Panc1 (cell line): ENCODE measurements around the gene ZSWIM7. TPM values are rescaled to one million over a fixed set of nuclear protein-coding genes. Genes with fewer than 3 reads are reported as not detected.

Source experiments
- ATAC-seq: fragments of 200-7000 bp; cut with Tn5 transposase; 2 replicates; pipeline ENCODE4 v1.9.1; 2020; ENCODE audit warnings: mild to moderate bottlenecking, moderate library complexity
- BruUV-seq: library from RNA; stranded (reverse); fragments of 400-500 nt; replicated peaks from 2 replicates; lab custom pipeline; 2021; lab: Mats Ljungman, UMichigan
- CTCF ChIA-PET: fragments of 300-600 bp; sonication (Branson Sonifier 250); formaldehyde crosslinking; loops from one replicate; lab custom pipeline; 2022; ENCODE audit warnings: antibody characterized with exemption; lab: Charles Lee
- POLR2A ChIA-PET: fragments of 300-600 bp; sonication (Branson Sonifier 250); formaldehyde crosslinking; loops from one replicate; lab custom pipeline; 2022; ENCODE audit warnings: antibody characterized with exemption; lab: Charles Lee
- DNase-seq: peaks from one replicate; pipeline ENCODE4 v3.0.0-alpha.2; 2010; ENCODE audit warnings: low read depth, low spot score
- H3K27ac ChIP-seq: 2 replicates; pipeline ENCODE4 v1.5.1; 2011; ENCODE audit warnings: mild to moderate bottlenecking, low read length, inconsistent platforms
- H3K27me3 ChIP-seq: fragments of 200-500 bp; sonication (Bioruptor generic); 2 replicates; pipeline ENCODE4 v1.6.0; 2014; ENCODE audit warnings: low read length, inconsistent platforms; ENCODE audit not compliant: control insufficient read depth, insufficient read depth
- H3K36me3 ChIP-seq: fragments of 200-500 bp; sonication (Bioruptor generic); 2 replicates; pipeline ENCODE4 v1.5.1; 2014; ENCODE audit warnings: inconsistent platforms, mild to moderate bottlenecking, low read length, moderate library complexity; ENCODE audit not compliant: control insufficient read depth, insufficient read depth
- H3K4me1 ChIP-seq: 2 replicates; pipeline ENCODE4 v1.5.1; 2011; ENCODE audit warnings: inconsistent platforms, mild to moderate bottlenecking, low read length, moderate library complexity; ENCODE audit not compliant: control insufficient read depth, insufficient read depth
- H3K4me3 ChIP-seq, 2 experiments: 2 replicates each; pipeline ENCODE4 v1.5.1; 2011 to 2012; ENCODE audit warnings: low read depth in 2 of 2, low read length in 2 of 2, mild to moderate bottlenecking in 2 of 2, inconsistent platforms in 1 of 2, moderate library complexity in 1 of 2
- H3K9me3 ChIP-seq: fragments of 200-500 bp; sonication (Bioruptor generic); 2 replicates; pipeline ENCODE4 v1.5.1; 2014; ENCODE audit warnings: low read depth, mild to moderate bottlenecking, inconsistent platforms, low read length, moderate library complexity; ENCODE audit not compliant: control insufficient read depth, insufficient read depth
- POLR2AphosphoS5 ChIP-seq: IDR thresholded peaks from 2 replicates; pipeline ENCODE4 v1.6.1; 2012; ENCODE audit warnings: mild to moderate bottlenecking, low read depth, low read length, moderate library complexity
- SIN3A ChIP-seq: IDR thresholded peaks from 2 replicates; pipeline ENCODE4 v1.6.1; 2012; ENCODE audit warnings: low read depth, mild to moderate bottlenecking, low read length, moderate library complexity, borderline replicate concordance; ENCODE audit not compliant: insufficient read depth
- TCF7L2 ChIP-seq: IDR thresholded peaks from 2 replicates; pipeline ENCODE4 v1.6.1; 2011; ENCODE audit warnings: mild to moderate bottlenecking, low read depth, low read length, inconsistent platforms
- in situ Hi-C: cut with HindIII; loops from 2 replicates; pipeline ENCODE4 v1.10.0; 2016; ENCODE audit warnings: low sequenced_read_pairs, low pct_unique_long_range_greater_than_20kb
- intact Hi-C: fragments of 100-400 bp; cut with micrococcal nuclease; formaldehyde crosslinking; loops from one replicate; pipeline ENCODE4 v1.10.0; 2022; ENCODE audit not compliant: unreplicated experiment
- total RNA-seq: library from RNA; stranded (reverse); gene quantifications from one replicate; pipeline ENCODE4 v1.2.1, GENCODE V29; 2021; ENCODE audit not compliant: unreplicated experiment
- TF ChIP-seq, protein P1 (sequence below): fragments of 450-650 bp; IDR thresholded peaks from 2 replicates; pipeline ENCODE4 v1.5.1; 2017; ENCODE audit warnings: mild to moderate bottlenecking
- TF ChIP-seq, protein P2 (sequence below), 2 experiments: IDR thresholded peaks; 2 replicates each; pipeline ENCODE4 v1.6.1; 2011 to 2012; ENCODE audit warnings: low read depth in 2 of 2, control low read depth in 1 of 2, low read length in 1 of 2, mild to moderate bottlenecking in 1 of 2, moderate library complexity in 1 of 2; ENCODE audit not compliant: insufficient read depth in 1 of 2

The ZSWIM7 gene
- total RNA-seq, 1 experiment from 2014 or later: 17.5 TPM

DNA sequence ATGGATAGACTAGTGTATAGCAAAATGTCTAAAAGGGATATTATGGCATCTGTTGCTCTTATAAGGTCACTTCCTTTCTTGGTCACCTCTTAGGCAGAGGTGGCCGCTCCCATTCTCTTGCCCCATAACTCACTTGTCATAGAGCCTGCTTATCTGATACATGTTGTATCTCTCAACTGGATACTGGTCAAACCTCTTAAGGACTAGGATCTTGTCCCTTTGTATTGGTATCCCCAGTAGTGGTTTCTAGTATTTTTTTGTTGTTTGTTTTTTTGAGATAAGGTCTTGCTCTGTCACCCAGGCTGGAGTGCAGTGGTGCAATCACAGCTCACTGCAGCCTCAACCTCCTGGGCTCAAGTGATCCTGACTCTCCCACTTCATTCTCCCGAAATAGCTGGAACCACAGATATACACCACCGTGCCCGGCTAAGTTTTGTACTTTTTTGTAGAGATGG, 27.0 kb downstream of the ZSWIM7 start:
- Histone ChIP-seq H3K36me3 (peaks cover 2% of the 10 kb centered on the region; the same call in 1 of the 2 replicates), H3K27me3 (no peaks in the 10 kb centered on the region), H3K4me3 (no peak overlapping the region), H3K4me1 (peaks cover 37% of the 10 kb centered on the region), H3K9me3 (no peaks in the 10 kb centered on the region), H3K27ac (no peak overlapping the region)
- BruUV-seq: no TSS peak
- ChIA-PET CTCF (no interaction called here), POLR2A (no interaction called here)
- intact Hi-C loops (no loop called here), in situ Hi-C loops (no loop called here)
- no peak for TF ChIP-seq TCF7L2
- no peak for TF ChIP-seq POLR2AphosphoS5
- no peak for TF ChIP-seq SIN3A
- TF ChIP-seq, protein P1, sequence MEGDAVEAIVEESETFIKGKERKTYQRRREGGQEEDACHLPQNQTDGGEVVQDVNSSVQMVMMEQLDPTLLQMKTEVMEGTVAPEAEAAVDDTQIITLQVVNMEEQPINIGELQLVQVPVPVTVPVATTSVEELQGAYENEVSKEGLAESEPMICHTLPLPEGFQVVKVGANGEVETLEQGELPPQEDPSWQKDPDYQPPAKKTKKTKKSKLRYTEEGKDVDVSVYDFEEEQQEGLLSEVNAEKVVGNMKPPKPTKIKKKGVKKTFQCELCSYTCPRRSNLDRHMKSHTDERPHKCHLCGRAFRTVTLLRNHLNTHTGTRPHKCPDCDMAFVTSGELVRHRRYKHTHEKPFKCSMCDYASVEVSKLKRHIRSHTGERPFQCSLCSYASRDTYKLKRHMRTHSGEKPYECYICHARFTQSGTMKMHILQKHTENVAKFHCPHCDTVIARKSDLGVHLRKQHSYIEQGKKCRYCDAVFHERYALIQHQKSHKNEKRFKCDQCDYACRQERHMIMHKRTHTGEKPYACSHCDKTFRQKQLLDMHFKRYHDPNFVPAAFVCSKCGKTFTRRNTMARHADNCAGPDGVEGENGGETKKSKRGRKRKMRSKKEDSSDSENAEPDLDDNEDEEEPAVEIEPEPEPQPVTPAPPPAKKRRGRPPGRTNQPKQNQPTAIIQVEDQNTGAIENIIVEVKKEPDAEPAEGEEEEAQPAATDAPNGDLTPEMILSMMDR: no peak
- TF ChIP-seq, protein P2, sequence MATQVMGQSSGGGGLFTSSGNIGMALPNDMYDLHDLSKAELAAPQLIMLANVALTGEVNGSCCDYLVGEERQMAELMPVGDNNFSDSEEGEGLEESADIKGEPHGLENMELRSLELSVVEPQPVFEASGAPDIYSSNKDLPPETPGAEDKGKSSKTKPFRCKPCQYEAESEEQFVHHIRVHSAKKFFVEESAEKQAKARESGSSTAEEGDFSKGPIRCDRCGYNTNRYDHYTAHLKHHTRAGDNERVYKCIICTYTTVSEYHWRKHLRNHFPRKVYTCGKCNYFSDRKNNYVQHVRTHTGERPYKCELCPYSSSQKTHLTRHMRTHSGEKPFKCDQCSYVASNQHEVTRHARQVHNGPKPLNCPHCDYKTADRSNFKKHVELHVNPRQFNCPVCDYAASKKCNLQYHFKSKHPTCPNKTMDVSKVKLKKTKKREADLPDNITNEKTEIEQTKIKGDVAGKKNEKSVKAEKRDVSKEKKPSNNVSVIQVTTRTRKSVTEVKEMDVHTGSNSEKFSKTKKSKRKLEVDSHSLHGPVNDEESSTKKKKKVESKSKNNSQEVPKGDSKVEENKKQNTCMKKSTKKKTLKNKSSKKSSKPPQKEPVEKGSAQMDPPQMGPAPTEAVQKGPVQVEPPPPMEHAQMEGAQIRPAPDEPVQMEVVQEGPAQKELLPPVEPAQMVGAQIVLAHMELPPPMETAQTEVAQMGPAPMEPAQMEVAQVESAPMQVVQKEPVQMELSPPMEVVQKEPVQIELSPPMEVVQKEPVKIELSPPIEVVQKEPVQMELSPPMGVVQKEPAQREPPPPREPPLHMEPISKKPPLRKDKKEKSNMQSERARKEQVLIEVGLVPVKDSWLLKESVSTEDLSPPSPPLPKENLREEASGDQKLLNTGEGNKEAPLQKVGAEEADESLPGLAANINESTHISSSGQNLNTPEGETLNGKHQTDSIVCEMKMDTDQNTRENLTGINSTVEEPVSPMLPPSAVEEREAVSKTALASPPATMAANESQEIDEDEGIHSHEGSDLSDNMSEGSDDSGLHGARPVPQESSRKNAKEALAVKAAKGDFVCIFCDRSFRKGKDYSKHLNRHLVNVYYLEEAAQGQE (IDR thresholded peaks at IDR 0.05; ENCODE audit: insufficient read depth in 1 of 2, low read depth in 2 of 2, low read length in 1 of 2): no peak
- ATAC-seq: no peak
- no peak for DNase-seq

GRCh38 chr17:15971882-15972281, 27.6 kb downstream of the ZSWIM7 start:
- ChIA-PET POLR2A (no interaction called here), CTCF (no interaction called here)
- TF ChIP-seq, protein P2 (IDR thresholded peaks at IDR 0.05; ENCODE audit: insufficient read depth in 1 of 2, low read depth in 2 of 2, low read length in 1 of 2): no peak
- TF ChIP-seq SIN3A: no peak
- TF ChIP-seq TCF7L2: no peak
- TF ChIP-seq, protein P1: no peak
- TF ChIP-seq POLR2AphosphoS5: no peak
- H3K27me3 ChIP-seq: no peaks in the 10 kb centered on the region
- in situ Hi-C loops (no loop called here), intact Hi-C loops (no loop called here)
- H3K9me3 ChIP-seq: no peaks in the 10 kb centered on the region
- H3K4me1 ChIP-seq: peaks cover 43% of the 10 kb centered on the region
- H3K4me3 ChIP-seq: no peak overlapping the region
- no peak for DNase-seq
- no TSS peak for BruUV-seq
- ATAC-seq: no peak
- H3K27ac ChIP-seq: no peak overlapping the region
- peaks cover 2% of the 10 kb centered on the region; the same call in 1 of the 2 replicates for H3K36me3 ChIP-seq
